ENCODE measurements around the gene EVC2. TPM values are rescaled to one million over a fixed set of nuclear protein-coding genes. Genes with fewer than 3 reads are reported as not detected.

EVC2 gene
- total RNA-seq, 1 donor = 9.9 TPM

DNA sequence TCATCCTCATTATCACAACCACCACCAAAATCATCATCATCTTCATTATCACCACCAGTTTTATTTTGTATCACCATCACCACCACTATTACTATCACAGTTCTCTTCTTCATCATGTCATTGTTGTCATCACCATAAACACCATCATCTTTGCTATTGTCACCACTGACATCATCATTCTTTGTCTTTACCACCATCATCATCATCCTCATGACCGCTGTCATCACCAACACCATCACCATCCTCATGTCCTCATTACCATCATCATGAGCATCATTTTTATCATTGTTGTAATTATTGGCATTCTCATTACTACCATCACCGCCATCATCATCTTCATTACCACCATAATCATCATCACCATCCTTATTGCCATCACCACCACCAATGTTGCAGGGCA is 34.0 kb upstream of the EVC2 start:
- DNase-seq (ENCODE audit: low read depth) = no peak
- H3K4me3 ChIP-seq (ENCODE audit: low read depth, low read length) = no peak overlapping the region
- TF ChIP-seq, protein P1, sequence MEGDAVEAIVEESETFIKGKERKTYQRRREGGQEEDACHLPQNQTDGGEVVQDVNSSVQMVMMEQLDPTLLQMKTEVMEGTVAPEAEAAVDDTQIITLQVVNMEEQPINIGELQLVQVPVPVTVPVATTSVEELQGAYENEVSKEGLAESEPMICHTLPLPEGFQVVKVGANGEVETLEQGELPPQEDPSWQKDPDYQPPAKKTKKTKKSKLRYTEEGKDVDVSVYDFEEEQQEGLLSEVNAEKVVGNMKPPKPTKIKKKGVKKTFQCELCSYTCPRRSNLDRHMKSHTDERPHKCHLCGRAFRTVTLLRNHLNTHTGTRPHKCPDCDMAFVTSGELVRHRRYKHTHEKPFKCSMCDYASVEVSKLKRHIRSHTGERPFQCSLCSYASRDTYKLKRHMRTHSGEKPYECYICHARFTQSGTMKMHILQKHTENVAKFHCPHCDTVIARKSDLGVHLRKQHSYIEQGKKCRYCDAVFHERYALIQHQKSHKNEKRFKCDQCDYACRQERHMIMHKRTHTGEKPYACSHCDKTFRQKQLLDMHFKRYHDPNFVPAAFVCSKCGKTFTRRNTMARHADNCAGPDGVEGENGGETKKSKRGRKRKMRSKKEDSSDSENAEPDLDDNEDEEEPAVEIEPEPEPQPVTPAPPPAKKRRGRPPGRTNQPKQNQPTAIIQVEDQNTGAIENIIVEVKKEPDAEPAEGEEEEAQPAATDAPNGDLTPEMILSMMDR (IDR thresholded peaks at IDR 0.05; ENCODE audit: insufficient read depth, low read depth, low read length) = no peak

DNA sequence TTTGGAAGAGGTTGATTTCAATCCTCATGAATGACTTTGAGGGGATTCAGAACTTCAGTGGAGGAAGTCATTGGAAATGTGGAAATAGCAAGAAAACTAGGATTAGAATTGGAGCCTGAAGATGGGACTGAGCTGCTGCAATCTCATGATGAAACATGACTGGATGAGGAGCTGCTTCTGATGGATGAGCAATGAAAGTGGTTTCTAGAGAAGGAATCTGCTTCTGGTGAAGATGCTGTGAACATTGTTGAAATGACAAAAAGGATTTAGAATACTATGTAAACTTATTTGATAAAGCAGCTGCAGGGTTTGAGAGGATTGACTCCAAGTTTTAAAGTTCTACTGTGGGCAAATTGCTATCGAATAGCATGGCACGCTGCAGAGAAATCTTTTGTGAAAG is 29.7 kb upstream of the EVC2 start:
- TF ChIP-seq, protein P1 (IDR thresholded peaks at IDR 0.05; ENCODE audit: insufficient read depth, low read depth, low read length) = no peak
- H3K4me3 ChIP-seq (ENCODE audit: low read depth, low read length) = no peak overlapping the region
- DNase-seq (ENCODE audit: low read depth) = no peak

DNA sequence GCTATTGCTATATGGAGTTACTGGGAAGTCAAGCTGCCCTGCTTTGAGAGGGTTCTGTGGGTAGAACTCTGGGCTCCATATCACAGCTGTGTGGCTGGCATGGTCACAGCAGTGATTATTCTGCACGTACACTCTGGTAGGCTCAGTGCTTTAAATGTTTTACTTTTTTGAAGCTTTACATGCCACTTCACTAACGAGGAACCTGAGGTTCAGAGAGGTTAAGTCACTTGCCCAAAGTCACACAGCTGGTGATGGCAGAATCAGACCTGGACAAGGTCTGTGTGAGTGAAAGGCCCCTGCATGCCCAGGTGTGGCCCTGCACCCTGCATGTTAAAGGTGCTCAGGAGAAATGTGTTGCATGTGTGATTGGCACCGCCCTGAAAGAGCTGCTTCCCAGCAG is 27.1 kb upstream of the EVC2 start:
- DNase-seq (ENCODE audit: low read depth) = no peak
- TF ChIP-seq, protein P1 (IDR thresholded peaks at IDR 0.05; ENCODE audit: insufficient read depth, low read depth, low read length) = no peak
- H3K4me3 ChIP-seq (ENCODE audit: low read depth, low read length) = no peak overlapping the region

DNA sequence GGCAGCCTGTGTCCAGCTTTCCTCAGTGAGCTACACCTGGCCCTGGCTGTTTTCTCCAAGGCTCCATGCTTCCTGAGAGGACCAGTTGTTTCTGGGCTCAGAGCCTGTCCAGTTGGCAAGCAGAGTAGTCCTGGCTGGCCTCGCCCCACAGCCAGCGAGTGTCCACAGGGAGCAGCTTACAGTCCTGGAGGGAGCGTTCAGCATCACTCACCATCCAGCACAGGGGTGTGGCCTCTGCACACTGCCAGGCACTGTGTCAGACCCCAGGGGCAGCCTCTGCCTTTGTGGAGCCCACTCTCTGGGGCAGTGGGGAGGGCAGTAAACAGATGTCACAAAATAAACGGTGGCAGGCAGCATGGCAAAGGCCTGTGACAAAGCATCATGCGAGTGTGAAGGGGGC is 26.5 kb upstream of the EVC2 start:
- DNase-seq (ENCODE audit: low read depth) = no peak
- TF ChIP-seq, protein P1 (IDR thresholded peaks at IDR 0.05; ENCODE audit: insufficient read depth, low read depth, low read length) = no peak
- H3K4me3 ChIP-seq (ENCODE audit: low read depth, low read length) = no peak overlapping the region

DNA sequence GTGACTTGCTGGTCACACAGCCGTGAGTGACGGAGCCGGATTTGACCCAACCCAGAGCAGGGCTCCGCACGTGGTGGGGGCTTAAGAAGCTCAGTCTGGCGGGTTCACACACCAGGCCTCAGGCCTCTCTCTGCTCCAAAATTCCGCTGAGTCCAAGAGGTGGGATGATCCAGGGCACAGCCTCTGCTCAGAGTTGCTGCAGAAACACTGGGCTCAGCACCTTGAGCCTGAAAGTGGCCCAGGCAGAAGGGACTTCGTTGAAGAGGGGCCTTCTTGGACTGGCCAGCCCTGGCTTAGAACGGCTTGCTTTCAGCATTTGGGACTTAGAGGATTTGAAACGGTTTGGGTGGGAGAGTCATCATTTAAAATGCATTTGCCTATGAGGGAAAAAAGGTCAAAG is 23.8 kb upstream of the EVC2 start:
- no peak overlapping the region for H3K4me3 ChIP-seq (ENCODE audit: low read depth, low read length)
- TF ChIP-seq, protein P1 (IDR thresholded peaks at IDR 0.05; ENCODE audit: insufficient read depth, low read depth, low read length) = no peak
- DNase-seq (ENCODE audit: low read depth) = no peak

DNA sequence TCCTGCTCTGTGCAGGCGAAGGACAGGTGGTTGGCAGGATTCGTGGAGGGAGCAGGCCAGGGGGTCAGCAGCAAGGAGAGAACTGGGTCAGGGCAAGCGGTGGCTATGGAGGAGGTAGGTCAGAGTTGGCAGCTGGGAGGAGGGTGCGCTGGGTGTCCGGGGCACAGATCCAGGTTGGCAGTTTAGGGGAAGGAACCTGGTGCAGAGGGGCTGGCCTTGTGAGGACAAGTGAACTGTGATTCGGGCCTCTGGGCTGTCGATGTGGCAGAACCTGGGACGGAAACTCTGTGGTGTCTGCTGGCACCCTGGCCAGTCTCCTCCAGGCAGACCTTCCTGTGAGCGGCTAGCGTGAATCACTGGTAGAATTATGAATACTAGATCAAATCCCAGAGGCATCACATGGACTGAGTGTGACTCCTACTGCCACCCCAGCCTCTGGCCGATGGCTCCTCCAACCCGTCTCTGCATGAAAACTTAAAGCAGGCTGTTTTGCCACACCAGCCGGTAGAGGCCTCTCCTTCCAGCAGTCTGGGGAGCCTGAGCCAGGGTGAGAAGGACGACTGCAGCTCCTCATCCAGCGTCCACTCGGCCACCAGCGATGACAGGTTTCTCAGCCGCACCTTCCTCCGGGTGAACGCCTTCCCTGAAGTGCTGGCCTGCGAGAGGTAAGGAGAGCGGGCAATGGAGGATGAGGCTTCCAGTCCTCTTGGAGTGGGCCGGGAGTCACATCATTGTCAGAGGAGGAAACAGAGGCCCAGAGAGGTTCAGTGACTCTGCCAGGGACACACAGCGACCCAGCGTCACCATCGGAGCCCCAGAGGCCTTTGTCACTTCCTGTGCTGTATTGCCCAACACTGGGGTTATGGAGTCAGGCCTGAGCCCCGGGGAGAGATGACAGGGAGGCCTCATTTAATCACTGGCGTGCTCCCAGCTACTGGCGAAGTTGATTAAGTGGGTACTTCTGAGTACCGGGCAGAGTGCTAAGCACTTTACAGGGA is 22.9 kb upstream of the EVC2 start:
- H3K4me3 ChIP-seq (ENCODE audit: low read depth, low read length) = no peak overlapping the region
- no peak for DNase-seq (ENCODE audit: low read depth)

More for the DNA sequence above, 22.9 kb upstream of the EVC2 start:
- TF ChIP-seq, protein P1 (IDR thresholded peaks at IDR 0.05; ENCODE audit: insufficient read depth, low read depth, low read length) = no peak

All from fibroblast of villous mesenchyme (primary cell).